ENCODE data around the gene PPP2R1A.

PPP2R1A gene

GRCh38 chr19:52206481-52206880 is 16.6 kb downstream of the PPP2R1A start:
- no peak for TF ChIP-seq CTCF (IDR thresholded peaks at IDR 0.05; ENCODE audit: low read depth, low read length)
- no peak overlapping the region for H3K4me3 ChIP-seq (ENCODE audit: low read depth, low read length)

- H3K4me3 ChIP-seq (ENCODE audit: low read depth, low read length): no peak overlapping the region
- TF ChIP-seq CTCF (IDR thresholded peaks at IDR 0.05; ENCODE audit: low read depth, low read length): no peak
Observed at GRCh38 chr19:52211203-52211602, 21.4 kb downstream of the PPP2R1A start.

- no peak for TF ChIP-seq CTCF (IDR thresholded peaks at IDR 0.05; ENCODE audit: low read depth, low read length)
- H3K4me3 ChIP-seq (ENCODE audit: low read depth, low read length): no peak overlapping the region
Observed at GRCh38 chr19:52211926-52212571, 22.2 kb downstream of the PPP2R1A start.

- no peak for TF ChIP-seq CTCF (IDR thresholded peaks at IDR 0.05; ENCODE audit: low read depth, low read length)
- H3K4me3 ChIP-seq (ENCODE audit: low read depth, low read length): no peak overlapping the region
Observed at GRCh38 chr19:52212572-52213255, 22.9 kb downstream of the PPP2R1A start.

- TF ChIP-seq CTCF (IDR thresholded peaks at IDR 0.05; ENCODE audit: low read depth, low read length): no peak
- H3K4me3 ChIP-seq (ENCODE audit: low read depth, low read length): no peak overlapping the region
Observed at GRCh38 chr19:52214241-52214640, 24.4 kb downstream of the PPP2R1A start.

GRCh38 chr19:52216401-52216800 is 26.5 kb downstream of the PPP2R1A start:
- no peak for TF ChIP-seq CTCF (IDR thresholded peaks at IDR 0.05; ENCODE audit: low read depth, low read length)
- no peak overlapping the region for H3K4me3 ChIP-seq (ENCODE audit: low read depth, low read length)

- H3K4me3 ChIP-seq (ENCODE audit: low read depth, low read length): no peak overlapping the region
Observed at GRCh38 chr19:52217576-52217975, 27.7 kb downstream of the PPP2R1A start.

More at GRCh38 chr19:52217576-52217975, 27.7 kb downstream of the PPP2R1A start:
- no peak for TF ChIP-seq CTCF (IDR thresholded peaks at IDR 0.05; ENCODE audit: low read depth, low read length)

All from WI38 (cell line).